ENCODE results near the gene TMPRSS6.

TMPRSS6 gene

DNA sequence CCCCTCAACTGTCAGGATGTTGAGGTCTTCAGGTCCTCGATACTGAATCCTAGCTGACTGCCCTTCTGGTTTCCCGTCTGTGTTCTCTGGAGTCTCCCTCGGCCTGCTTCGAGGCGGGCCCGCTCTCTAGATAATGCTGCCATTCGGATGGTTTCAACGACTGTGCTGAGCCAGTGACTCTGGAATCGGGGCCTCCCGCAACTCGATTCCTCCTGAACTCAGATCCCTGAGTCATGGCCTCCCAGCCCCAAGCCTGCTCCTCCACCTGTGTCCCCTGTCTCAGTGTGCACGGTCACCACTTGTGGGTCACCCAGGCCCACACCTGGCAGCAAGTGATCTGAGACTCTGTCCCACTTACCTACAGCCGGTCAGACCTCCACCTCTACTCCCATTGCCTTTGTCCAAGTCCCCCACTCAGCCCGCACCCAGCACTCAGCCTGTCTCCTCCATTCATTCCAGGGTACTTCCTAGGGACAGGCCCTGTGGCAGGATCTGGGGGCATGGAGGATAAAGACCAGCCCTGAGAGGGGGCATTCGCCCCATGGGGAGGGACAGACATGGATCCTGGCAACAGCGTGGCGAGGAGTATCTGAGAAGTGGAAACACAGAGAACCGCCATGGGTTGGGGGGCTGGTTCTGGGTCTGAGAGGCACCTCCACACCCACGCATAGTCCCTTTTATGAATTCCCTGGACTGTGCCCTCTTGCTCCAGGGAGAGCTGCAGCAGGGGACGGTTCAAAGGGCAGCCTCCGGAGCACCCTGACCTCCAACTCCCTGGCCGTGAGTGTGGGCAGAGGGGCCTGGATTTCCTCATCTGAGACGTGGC is 75.7 kb downstream of the TMPRSS6 start:
- Histone ChIP-seq H3K4me2 (ENCODE audit: low read length) (no peak overlapping the region), H3K4me1 (ENCODE audit: low read length) (no peaks in the 10 kb centered on the region), H3K9me3 (ENCODE audit: insufficient read depth, low read length) (no peaks in the 10 kb centered on the region), H3K27ac (ENCODE audit: low read length) (no peak overlapping the region), H4K20me1 (ENCODE audit: insufficient read depth, low read length) (no peaks in the 10 kb centered on the region), H3K4me3 (ENCODE audit: low read length) (no peak overlapping the region), H3K36me3 (replicated peaks; ENCODE audit: low read depth, low read length) (peaks cover 4% of the 10 kb centered on the region), H3K9ac (ENCODE audit: low read length) (no peak overlapping the region), H3K79me2 (ENCODE audit: low read length) (no peaks in the 10 kb centered on the region), H2AFZ (ENCODE audit: low read depth, low read length) (no peak overlapping the region), H3K27me3 (ENCODE audit: low read depth, low read length) (peaks cover 22% of the 10 kb centered on the region)
- TF ChIP-seq, protein P1, sequence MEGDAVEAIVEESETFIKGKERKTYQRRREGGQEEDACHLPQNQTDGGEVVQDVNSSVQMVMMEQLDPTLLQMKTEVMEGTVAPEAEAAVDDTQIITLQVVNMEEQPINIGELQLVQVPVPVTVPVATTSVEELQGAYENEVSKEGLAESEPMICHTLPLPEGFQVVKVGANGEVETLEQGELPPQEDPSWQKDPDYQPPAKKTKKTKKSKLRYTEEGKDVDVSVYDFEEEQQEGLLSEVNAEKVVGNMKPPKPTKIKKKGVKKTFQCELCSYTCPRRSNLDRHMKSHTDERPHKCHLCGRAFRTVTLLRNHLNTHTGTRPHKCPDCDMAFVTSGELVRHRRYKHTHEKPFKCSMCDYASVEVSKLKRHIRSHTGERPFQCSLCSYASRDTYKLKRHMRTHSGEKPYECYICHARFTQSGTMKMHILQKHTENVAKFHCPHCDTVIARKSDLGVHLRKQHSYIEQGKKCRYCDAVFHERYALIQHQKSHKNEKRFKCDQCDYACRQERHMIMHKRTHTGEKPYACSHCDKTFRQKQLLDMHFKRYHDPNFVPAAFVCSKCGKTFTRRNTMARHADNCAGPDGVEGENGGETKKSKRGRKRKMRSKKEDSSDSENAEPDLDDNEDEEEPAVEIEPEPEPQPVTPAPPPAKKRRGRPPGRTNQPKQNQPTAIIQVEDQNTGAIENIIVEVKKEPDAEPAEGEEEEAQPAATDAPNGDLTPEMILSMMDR (IDR thresholded peaks at IDR 0.05; ENCODE audit: low read depth, low read length) = no peak
- no peak for TF ChIP-seq EZH2phosphoT487 (IDR thresholded peaks at IDR 0.05; ENCODE audit: low read depth)

DNA sequence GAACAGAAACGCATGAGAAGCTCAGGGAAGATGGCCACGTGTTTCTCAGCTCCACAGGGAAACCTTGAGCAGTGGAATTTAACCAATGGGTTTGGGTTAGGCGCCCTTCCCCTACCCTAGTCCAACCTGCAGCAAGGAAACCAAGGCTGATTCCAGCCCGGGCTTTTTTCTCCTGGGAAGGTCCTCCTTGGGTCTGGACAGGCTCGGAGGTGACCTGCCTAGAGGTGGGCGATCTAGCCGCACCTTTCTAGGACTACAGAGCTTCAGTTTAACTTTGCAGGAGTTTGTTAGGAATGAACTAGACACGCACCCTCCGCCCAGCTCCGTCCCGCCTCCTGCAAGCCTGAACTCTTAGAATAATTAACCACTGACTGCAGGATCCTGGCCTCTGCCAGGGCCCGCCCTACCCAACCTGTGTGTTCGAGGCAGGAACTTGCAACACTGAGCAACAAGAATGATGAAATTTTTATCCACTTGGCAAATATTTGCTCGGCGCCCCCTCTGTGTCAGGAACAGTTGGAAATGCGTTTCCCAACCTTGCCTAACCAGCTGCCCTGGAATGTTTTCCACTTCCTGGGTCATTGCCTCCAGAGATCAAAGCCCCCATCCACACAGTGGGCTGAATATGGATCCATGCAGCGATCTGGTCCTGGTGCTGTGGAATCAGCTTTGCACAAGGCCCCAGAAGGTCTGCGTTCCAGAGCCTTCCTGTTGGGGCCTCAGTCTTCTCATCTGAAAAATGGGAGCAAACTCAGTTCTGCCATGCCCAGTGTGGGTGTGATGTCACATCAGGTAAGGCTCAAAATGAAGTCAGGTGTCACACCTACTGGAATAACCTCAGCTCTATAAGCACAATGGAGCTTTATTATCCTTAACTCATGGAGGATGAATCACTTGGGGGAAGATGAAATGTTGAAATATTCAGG is 76.7 kb downstream of the TMPRSS6 start:
- peaks cover 6% of the 10 kb centered on the region for H3K36me3 ChIP-seq (replicated peaks; ENCODE audit: low read depth, low read length)
- H3K27ac ChIP-seq (ENCODE audit: low read length) = no peak overlapping the region
- no peak for TF ChIP-seq EZH2phosphoT487 (IDR thresholded peaks at IDR 0.05; ENCODE audit: low read depth)
- TF ChIP-seq, protein P1 (IDR thresholded peaks at IDR 0.05; ENCODE audit: low read depth, low read length) = no peak
- H3K4me1 ChIP-seq (ENCODE audit: low read length) = no peaks in the 10 kb centered on the region
- H3K9ac ChIP-seq (ENCODE audit: low read length) = no peak overlapping the region
- no peaks in the 10 kb centered on the region for H3K9me3 ChIP-seq (ENCODE audit: insufficient read depth, low read length)
- peaks cover 22% of the 10 kb centered on the region for H3K27me3 ChIP-seq (ENCODE audit: low read depth, low read length)
- no peaks in the 10 kb centered on the region for H4K20me1 ChIP-seq (ENCODE audit: insufficient read depth, low read length)
- no peak overlapping the region for H3K4me3 ChIP-seq (ENCODE audit: low read length)
- no peaks in the 10 kb centered on the region for H3K79me2 ChIP-seq (ENCODE audit: low read length)
- H2AFZ ChIP-seq (ENCODE audit: low read depth, low read length) = no peak overlapping the region
- H3K4me2 ChIP-seq (ENCODE audit: low read length) = no peak overlapping the region

DNA sequence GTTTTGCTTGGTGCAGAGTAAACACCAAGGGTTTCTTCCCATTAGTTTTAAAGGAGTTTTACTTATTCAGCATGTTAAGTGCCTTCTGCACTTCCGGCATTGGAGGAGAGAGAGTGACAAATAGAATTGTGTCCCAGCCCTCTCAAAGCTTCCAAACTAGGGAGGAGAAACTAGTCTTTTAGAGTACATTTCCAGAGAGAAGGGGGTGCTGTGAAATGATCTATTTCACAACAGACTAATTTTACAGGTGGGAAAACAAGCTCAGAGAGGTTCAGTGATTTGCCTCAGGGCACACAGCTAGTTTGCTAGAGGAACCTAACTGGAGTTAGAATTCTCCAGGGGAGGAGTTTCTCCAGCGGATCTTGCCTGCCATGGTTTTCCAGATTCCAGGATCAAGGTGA is 77.4 kb downstream of the TMPRSS6 start:
- H3K27me3 ChIP-seq (ENCODE audit: low read depth, low read length) = peaks cover 17% of the 10 kb centered on the region
- no peaks in the 10 kb centered on the region for H3K4me1 ChIP-seq (ENCODE audit: low read length)
- H3K36me3 ChIP-seq (replicated peaks; ENCODE audit: low read depth, low read length) = peaks cover 10% of the 10 kb centered on the region
- no peaks in the 10 kb centered on the region for H3K9me3 ChIP-seq (ENCODE audit: insufficient read depth, low read length)
- no peak overlapping the region for H3K4me3 ChIP-seq (ENCODE audit: low read length)
- H4K20me1 ChIP-seq (ENCODE audit: insufficient read depth, low read length) = no peaks in the 10 kb centered on the region
- H3K9ac ChIP-seq (ENCODE audit: low read length) = no peak overlapping the region
- H3K79me2 ChIP-seq (ENCODE audit: low read length) = no peaks in the 10 kb centered on the region
- H3K4me2 ChIP-seq (ENCODE audit: low read length) = no peak overlapping the region
- H2AFZ ChIP-seq (ENCODE audit: low read depth, low read length) = no peak overlapping the region
- TF ChIP-seq, protein P1 (IDR thresholded peaks at IDR 0.05; ENCODE audit: low read depth, low read length) = no peak
- TF ChIP-seq EZH2phosphoT487 (IDR thresholded peaks at IDR 0.05; ENCODE audit: low read depth) = no peak
- no peak overlapping the region for H3K27ac ChIP-seq (ENCODE audit: low read length)
